Smooth muscle cell (in vitro differentiated cells): ENCODE data around the gene ACER3. TPM values are rescaled to one million over a fixed set of nuclear protein-coding genes. Genes with fewer than 3 reads are reported as not detected.

ENCODE experiments used
- DNase-seq: peaks from one replicate; lab custom pipeline; 2025; ENCODE audit not compliant: unreplicated experiment; lab: John Stamatoyannopoulos, UW
- H2AFZ ChIP-seq: fragments of 200-600 bp; sonication (generic); 2 replicates; pipeline ENCODE4 v1.6.0; 2016; ENCODE audit warnings: antibody characterized with exemption, low read depth, mild to moderate bottlenecking
- H3F3A ChIP-seq: fragments of 200-600 bp; sonication (generic); 2 replicates; pipeline ENCODE4 v1.6.0; 2017; ENCODE audit warnings: antibody characterized with exemption, low read depth
- H3K27ac ChIP-seq: fragments of 200-600 bp; sonication (generic); 2 replicates; pipeline ENCODE4 v1.5.1; 2016; ENCODE audit warnings: low read depth, mild to moderate bottlenecking
- H3K27me3 ChIP-seq: fragments of 200-600 bp; sonication (generic); 2 replicates; pipeline ENCODE4 v1.6.1; 2016; ENCODE audit warnings: low read depth, mild to moderate bottlenecking
- H3K36me3 ChIP-seq: fragments of 200-600 bp; sonication (generic); 2 replicates; pipeline ENCODE4 v1.5.1; 2016; ENCODE audit warnings: low read depth
- H3K4me1 ChIP-seq: fragments of 200-600 bp; sonication (generic); 2 replicates; pipeline ENCODE4 v1.5.1; 2016; ENCODE audit warnings: low read depth
- H3K4me2 ChIP-seq: fragments of 200-600 bp; sonication (generic); 2 replicates; pipeline ENCODE4 v1.6.0; 2016; ENCODE audit warnings: mild to moderate bottlenecking
- H3K4me3 ChIP-seq: fragments of 200-600 bp; sonication (generic); 2 replicates; pipeline ENCODE4 v1.5.1; 2016; ENCODE audit warnings: mild to moderate bottlenecking
- H3K79me2 ChIP-seq: fragments of 200-600 bp; sonication (generic); 2 replicates; pipeline ENCODE4 v1.6.0; 2016; ENCODE audit warnings: low read depth, mild to moderate bottlenecking
- H3K9ac ChIP-seq: fragments of 200-600 bp; sonication (generic); 2 replicates; pipeline ENCODE4 v1.6.0; 2016; ENCODE audit warnings: low read depth
- H3K9me3 ChIP-seq: fragments of 200-600 bp; sonication (generic); replicated peaks from 2 replicates; pipeline ENCODE4 v1.5.1; 2016; ENCODE audit warnings: low read depth
- H4K20me1 ChIP-seq: fragments of 200-600 bp; sonication (generic); 2 replicates; pipeline ENCODE4 v1.6.0; 2016; ENCODE audit warnings: low read depth
- WGBS: methylation state at CpG from one replicate; pipeline ENCODE4 v1.1.7; 2016; ENCODE audit warnings: low lambda C conversion rate; 5-methylcytosine and 5-hydroxymethylcytosine counted together
- polyA plus RNA-seq: library from polyadenylated mRNA; unstranded; fragments of >200 nt; fragmentation: Nextera tagmentation; extraction: Ambion mirVana; gene quantifications from 2 replicates; pipeline ENCODE4 v1.2.1, GENCODE V29; 2016
- total RNA-seq: library from RNA; depleted of rRNA; stranded (reverse); fragments of >200 nt; gene quantifications from 2 replicates; pipeline ENCODE4 v1.2.3, GENCODE V29; 2014
- TF ChIP-seq, protein P1 (sequence below): fragments of 200-600 bp; sonication (generic); IDR thresholded peaks from 2 replicates; pipeline ENCODE4 v1.5.1; 2017; ENCODE audit warnings: borderline replicate concordance, mild to moderate bottlenecking, antibody characterized with exemption; ENCODE audit not compliant: insufficient read depth, poor library complexity, severe bottlenecking

ACER3 gene
- total and polyA plus RNA-seq, 2 experiments from 2014 or later, result 14.0 to 16.8 TPM

DNA sequence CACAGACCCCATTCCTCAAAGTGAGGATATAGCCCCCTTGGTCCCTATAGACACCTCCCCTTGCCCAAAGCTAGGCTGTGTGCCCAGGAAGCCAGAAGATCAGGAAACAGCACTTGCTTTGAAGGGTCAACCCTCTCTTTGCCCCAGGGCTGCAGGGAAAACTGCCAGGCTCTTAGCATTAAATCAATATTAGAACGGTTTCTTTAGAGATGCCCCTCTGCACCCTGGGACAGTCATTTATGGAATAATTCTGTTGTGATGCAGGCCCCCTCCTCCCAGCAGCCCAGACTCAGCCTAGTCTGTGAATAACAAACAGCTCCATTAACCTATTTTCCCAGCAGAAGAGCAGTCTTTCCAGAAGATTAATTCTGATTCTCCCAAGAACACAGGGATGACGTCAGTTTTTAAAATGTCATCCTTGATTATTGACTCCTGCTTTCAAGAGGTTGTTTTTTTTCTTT lies 194.4 kb downstream of the ACER3 start:
- TF ChIP-seq, protein P1, sequence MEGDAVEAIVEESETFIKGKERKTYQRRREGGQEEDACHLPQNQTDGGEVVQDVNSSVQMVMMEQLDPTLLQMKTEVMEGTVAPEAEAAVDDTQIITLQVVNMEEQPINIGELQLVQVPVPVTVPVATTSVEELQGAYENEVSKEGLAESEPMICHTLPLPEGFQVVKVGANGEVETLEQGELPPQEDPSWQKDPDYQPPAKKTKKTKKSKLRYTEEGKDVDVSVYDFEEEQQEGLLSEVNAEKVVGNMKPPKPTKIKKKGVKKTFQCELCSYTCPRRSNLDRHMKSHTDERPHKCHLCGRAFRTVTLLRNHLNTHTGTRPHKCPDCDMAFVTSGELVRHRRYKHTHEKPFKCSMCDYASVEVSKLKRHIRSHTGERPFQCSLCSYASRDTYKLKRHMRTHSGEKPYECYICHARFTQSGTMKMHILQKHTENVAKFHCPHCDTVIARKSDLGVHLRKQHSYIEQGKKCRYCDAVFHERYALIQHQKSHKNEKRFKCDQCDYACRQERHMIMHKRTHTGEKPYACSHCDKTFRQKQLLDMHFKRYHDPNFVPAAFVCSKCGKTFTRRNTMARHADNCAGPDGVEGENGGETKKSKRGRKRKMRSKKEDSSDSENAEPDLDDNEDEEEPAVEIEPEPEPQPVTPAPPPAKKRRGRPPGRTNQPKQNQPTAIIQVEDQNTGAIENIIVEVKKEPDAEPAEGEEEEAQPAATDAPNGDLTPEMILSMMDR, result no peak
- 90% methylated on average over 2 of the region's 2 CpGs for WGBS
- Histone ChIP-seq H3K4me2 (no peak overlapping the region), H3K9me3 (no peaks in the 10 kb centered on the region), H3K79me2 (no peaks in the 10 kb centered on the region), H4K20me1 (no peaks in the 10 kb centered on the region), H3K27ac (no peak overlapping the region), H3K9ac (no peak overlapping the region), H3K4me3 (no peak overlapping the region), H3F3A (no peaks in the 10 kb centered on the region), H3K27me3 (no peaks in the 10 kb centered on the region), H2AFZ (no peak overlapping the region), H3K4me1 (no peaks in the 10 kb centered on the region), H3K36me3 (no peaks in the 10 kb centered on the region)
- no peak for DNase-seq

DNA sequence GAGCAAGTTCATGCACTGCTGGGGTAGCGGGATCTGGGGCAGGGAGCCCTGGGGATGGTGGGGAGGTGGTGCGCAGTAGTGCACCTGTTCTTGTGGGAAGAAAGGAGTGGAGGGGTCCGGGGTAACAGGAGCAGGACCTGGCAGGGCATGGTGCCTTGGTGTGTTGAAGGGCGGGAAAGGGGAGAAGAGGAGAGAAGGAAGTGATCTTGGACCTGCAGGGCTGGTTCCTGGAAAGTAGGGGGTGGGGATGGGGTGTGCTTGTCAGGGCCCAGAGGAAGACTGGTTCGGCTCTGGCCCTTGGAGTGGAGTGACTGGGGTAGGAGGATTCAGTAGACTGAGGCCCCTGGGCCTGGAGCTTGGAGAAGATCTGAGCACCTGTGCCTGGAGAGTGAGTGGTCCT lies 195.2 kb downstream of the ACER3 start:
- Histone ChIP-seq H3K79me2 (no peaks in the 10 kb centered on the region), H3K4me2 (no peak overlapping the region), H3K9ac (no peak overlapping the region), H3K9me3 (no peaks in the 10 kb centered on the region), H4K20me1 (no peaks in the 10 kb centered on the region), H3K4me1 (no peaks in the 10 kb centered on the region), H3K27me3 (no peaks in the 10 kb centered on the region), H2AFZ (no peak overlapping the region), H3F3A (no peaks in the 10 kb centered on the region), H3K27ac (no peak overlapping the region), H3K4me3 (no peak overlapping the region), H3K36me3 (no peaks in the 10 kb centered on the region)
- WGBS, result 90% methylated on average over 5 of the region's 5 CpGs
- TF ChIP-seq, protein P1, result no peak
- no peak for DNase-seq

DNA sequence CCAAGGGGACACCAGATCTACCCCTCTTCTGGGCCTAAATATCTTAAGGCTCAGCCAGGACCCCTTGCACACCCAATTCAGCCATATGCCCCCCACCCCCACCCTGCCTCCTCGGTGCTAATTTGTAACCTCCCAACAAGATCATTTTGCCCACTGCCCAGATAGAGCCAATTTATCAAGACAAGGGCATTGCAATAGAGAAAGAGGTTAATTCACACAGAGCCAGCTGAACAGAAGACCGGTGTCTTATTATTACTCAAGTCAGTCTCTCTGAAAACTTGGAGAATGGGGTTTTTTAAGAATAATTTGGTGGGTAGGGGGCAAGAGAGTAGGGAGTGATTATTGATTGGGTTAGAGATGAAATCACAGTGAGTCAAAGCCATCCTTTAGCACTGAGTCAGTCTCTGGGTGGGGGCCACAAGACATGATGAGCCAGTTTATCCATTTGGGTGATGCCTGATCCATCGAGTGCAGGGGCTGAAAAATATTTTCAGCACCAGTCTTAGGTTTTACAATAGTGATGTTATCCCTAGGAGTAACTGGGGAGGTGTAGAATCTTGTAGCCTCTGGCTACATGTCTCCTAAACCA lies 196.2 kb downstream of the ACER3 start:
- TF ChIP-seq, protein P1, result no peak
- Histone ChIP-seq H3K9me3 (no peaks in the 10 kb centered on the region), H3K27ac (no peak overlapping the region), H3K4me3 (no peak overlapping the region), H3K79me2 (no peaks in the 10 kb centered on the region), H3K36me3 (no peaks in the 10 kb centered on the region), H2AFZ (no peak overlapping the region), H3K27me3 (no peaks in the 10 kb centered on the region), H3K9ac (no peak overlapping the region), H3K4me1 (no peaks in the 10 kb centered on the region), H3F3A (no peaks in the 10 kb centered on the region), H3K4me2 (no peak overlapping the region), H4K20me1 (no peaks in the 10 kb centered on the region)
- DNase-seq, result no peak
- WGBS, result 86% methylated on average over 3 of the region's 3 CpGs

DNA sequence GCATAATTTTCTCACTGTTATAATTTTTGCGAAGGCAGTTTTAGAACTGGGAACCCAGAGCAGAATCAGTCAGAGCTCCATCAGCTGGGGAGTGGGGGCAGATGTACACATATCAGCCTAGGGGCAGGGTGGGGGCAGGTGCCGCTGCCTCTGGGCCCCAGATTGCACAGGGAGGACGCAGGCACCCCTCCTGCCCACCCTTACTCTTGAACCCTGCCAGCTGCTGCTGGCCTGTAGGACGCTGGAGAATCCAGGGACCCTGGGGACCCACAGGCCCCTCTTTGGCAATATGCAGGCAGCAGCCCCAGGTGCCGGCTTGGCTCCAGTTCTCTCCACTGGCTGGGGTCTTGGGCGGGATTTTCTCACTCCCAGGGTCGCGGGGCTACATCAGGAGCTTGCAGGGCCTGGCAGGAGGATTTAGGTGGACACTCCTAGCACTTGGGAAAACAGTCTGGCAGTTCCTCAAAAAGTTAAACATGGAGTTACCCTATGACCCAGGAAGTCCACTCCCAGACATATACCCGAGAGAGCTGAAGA lies 197.3 kb downstream of the ACER3 start:
- Histone ChIP-seq H3K36me3 (no peaks in the 10 kb centered on the region), H3K79me2 (no peaks in the 10 kb centered on the region), H3K4me3 (no peak overlapping the region), H3K4me1 (no peaks in the 10 kb centered on the region), H4K20me1 (no peaks in the 10 kb centered on the region), H3K27me3 (no peaks in the 10 kb centered on the region), H3K9ac (no peak overlapping the region), H3F3A (no peaks in the 10 kb centered on the region), H3K9me3 (no peaks in the 10 kb centered on the region), H2AFZ (no peak overlapping the region), H3K27ac (no peak overlapping the region), H3K4me2 (no peak overlapping the region)
- WGBS, result 74% methylated on average over 8 of the region's 9 CpGs
- no peak for DNase-seq
- TF ChIP-seq, protein P1, result no peak
